GM21576 (cell line): ENCODE data around the gene WDR1.

Experiments
- ATAC-seq: cut with Tn5 transposase; IDR thresholded peaks from one replicate; pipeline ENCODE4 v1.9.1; 2021; ENCODE audit warnings: mild to moderate bottlenecking, moderate library complexity; ENCODE audit not compliant: unreplicated experiment

Gene WDR1

DNA sequence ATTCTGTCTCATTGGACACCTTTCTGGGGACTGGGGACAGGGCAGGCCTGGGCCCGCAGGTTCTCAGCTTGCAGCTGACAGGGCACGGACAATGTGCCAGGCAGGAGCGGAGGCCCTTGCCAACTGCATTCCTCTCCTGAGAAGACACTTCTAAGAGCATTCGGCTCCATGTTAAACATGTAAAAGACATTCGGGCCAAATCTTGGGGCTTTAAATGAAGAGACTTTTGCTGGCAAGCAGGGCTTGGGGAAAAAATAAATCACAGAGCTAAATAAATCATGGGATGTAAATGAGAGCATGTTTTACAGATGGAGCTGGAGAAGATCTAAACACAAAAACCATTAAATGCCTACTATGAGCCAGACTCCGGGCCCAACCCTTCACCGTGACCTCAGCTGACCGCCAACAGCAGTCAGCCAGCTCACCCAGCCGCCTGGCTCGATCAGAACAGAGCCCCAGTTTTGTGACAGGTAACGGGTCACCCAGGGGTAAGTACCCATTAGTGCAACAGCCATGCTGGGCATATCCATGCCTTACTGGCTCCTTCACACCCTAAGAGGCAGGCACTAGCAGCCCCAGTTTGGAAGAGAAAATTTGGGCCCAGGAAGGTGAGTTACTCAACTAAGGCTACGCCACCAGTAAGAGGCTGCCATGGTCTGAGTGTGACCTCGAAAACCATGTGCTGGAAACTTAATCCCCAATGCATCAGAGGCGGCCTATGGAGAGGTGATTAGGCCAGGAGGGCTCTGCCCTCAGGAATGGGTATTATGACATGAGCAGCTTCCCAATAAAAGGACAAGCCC lies 14.7 kb downstream of the WDR1 start:
- no peak for ATAC-seq

- ATAC-seq: no peak
Measured at GRCh38 chr4:10100734-10101216, 15.8 kb downstream of the WDR1 start.

DNA sequence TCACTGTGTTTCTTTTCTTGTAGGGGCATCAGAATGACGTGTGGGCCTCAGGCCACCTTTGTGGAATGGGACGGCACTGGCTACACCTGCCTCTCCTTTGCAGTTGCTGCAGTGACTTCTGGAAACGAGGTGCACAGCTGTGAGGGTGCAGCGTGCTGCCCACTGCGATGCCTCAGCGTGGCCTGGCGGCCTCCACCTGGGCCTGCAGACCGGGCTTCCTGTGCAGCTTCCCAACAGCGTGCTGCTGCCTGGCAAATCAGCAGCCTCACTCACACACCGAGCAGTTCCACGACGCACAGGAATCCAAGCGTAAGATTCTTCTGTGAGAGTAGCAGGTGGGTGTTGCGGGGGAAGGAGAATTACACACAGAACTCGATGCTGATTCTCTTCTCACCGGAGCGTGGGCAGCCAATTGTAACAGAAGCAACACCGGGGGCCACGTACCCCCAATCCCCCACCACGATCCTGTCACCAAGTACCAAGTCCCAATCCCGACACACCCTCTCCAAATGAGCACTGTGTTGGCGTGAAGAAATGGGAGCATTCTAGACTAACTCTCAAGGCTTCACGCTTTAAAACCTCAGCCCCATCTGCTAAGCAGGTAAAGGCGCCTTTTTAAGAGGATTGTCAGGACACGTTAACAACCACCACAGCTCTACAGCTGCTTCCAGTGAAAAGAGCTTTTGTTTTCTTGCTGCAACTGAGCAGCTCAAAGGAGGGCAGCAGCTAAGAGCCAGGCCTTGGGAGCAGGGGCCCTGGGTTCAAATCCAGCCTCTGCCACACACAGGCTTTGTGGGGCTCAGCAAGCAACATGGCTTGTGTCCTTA lies 16.9 kb downstream of the WDR1 start:
- ATAC-seq: no peak

DNA sequence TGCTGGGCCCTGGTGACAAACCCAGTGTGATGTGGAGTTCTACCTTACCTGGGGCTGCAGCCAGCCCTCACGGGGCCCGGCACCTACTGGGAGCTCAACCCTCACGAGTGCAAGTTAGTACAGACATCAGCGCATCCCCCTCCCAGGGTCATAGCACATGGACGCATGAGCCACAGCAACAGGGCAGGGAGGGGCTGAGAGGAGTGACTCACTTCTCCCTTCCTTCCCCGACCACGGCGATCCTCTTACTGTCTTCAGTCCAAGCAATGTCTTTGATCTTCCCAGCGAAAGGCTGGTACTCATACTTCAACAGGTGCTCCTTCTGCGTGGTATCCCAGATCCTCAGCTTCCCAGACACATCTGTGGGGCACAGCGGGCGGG lies 17.8 kb downstream of the WDR1 start:
- no peak for ATAC-seq

- no peak for ATAC-seq
Measured at GRCh38 chr4:10097906-10098779, 18.5 kb downstream of the WDR1 start.

DNA sequence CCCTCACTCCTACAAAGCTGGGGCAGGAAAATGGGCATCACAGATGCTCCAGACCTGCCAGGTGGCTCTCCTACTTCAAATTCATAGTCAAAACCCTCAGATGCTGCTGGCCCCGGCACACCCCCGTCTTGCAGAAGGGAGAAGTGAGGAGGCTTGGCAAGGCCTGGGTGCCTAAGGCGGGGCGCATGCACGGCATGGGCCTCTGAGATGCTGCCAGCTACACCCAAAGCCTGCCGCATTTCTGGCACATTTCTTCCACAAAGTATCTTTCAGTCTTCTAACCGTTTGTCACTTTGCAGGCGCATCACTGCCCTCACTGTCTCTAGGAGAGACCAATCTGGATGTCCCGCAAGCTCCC lies 19.6 kb downstream of the WDR1 start:
- ATAC-seq: no peak

DNA sequence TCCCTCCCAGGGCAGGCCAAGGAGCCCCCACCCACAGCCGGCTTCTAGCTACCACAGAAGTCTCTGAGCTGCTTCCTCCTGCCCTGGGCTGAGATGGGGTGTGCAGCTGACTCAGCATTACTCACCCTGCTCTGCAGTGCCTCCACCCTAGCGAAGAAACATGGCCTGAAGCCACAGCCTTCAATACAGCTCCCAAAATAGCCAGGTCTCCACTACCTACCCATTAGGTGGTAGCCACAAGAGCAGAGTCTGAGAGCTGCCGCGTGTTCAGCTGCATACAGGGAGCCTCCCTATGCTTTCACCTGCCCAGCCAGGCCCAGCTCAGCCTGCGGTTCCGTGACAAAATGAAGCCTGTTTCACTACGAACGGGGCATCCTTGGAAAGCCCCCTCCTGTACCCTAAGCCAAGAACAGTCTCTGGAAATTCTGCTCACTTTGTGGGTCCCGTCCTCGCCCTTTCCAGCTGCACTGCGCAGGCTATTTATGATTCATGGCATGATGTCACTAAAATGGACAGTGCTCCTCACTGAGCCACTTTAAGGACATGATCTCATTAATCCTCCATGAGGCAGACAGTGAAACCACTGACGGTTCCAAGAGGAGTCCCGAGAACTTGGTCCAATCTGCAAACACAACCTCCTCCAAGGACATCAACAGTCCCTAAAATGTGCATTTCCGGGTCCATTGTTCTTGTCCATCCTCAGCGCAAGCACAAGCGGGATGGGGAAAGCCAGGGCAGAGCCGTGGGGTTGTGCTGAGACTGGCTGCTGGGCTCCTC lies 20.2 kb downstream of the WDR1 start:
- ATAC-seq: peak; percentile 83

DNA sequence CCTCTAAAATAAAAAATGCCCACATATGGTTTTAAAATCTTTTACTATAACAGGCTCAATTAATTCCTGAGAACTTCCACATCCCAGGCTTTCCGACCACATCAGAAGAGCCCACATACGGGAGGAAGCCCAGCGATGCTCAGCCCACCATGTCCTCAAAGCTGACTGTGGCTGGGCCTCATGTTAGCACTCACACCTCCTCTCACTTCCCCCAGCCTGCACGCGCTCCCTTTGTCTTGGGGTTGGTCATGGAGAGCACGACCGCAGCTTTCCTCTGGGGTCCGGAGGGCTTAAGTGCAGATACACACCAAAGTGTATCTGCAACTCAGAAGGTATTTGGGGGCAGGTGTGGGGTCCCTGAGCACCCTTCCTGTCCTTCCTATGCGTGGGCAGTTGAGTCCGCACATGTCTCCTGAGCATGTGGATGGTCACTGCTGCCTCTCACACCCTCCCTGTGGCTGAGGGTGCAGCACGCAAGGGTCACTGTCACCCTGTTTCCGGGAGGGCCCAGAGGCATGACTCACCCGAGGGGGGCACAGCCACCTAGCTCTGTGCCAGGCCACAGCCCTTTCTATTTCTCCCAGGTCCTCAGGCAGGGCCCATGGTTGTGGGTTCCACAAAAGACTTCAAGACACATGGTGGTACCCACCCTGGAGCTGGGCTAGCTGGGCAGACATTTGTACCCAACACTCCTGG lies 21.2 kb downstream of the WDR1 start:
- ATAC-seq: no peak

DNA sequence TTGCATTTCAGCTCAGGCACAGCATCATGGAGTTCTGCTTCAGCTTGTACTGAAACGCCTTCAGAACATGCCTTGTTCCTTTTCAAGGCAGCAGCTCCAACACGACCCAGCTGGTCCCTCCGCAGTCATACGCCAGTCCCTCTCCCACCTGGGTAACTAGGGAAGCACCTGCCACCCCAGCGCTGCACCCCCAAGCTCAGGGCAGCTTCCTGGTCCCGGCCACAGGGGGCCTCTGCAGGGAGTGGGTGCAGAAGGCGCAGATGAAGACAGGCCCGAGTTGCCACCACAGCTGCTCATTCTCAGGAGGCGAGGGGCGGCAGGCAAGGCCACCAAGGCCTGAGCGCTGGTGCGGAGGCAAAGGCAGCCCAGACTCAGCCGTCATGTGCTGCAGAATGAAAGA lies 21.8 kb downstream of the WDR1 start:
- ATAC-seq: no peak

DNA sequence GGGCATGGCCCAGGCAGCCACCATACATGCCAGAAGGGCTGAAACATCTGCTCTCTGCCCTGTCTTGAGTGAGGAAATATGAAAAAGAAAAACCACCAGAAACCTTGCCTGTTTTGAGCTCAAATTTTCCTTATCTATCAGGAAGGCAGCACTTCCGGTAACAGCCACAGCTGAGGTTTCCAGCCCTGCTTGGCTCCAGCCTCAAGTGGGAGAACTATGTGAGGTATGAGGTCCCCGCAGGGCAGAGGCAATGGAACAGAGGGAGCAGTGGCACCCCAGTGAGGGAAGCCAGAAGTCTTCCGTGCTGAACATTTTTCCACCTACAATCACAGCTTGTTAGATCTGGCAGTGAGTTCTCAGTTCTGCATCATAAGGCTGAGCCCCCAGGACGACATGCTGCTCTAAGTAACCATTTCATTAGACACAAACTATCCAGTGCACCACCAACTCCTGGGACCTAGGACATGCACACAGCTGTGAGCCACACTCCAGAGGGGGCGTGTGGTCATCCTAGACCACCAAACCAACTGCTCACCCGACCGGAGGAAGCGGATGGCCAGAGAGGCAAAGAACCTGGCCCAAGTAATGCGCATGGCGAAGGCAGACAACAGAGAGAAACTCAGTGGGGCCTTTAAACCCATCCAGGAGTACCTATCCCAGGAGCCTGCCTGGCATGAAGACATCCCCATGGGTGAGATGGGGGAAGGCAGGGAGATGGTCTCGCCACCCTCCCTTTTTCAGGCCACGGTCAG lies 22.6 kb downstream of the WDR1 start:
- ATAC-seq: no peak

DNA sequence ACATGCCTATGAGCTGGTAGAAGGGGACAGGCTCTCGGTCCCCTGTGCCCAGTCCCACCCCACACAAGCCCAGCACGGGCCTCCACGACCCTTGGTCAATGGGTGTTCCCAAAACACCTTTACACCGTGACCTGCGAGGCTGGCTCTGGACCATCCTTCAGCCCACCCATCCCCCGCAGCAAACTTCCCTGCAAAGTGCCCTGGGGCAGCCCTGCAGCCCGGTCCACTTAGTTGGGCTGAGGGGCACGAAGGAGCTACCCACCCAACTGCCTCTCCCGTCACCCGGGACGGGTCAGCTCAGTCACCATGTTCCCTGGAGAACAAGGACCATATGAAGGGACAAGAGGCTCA lies 23.4 kb downstream of the WDR1 start:
- ATAC-seq: no peak

DNA sequence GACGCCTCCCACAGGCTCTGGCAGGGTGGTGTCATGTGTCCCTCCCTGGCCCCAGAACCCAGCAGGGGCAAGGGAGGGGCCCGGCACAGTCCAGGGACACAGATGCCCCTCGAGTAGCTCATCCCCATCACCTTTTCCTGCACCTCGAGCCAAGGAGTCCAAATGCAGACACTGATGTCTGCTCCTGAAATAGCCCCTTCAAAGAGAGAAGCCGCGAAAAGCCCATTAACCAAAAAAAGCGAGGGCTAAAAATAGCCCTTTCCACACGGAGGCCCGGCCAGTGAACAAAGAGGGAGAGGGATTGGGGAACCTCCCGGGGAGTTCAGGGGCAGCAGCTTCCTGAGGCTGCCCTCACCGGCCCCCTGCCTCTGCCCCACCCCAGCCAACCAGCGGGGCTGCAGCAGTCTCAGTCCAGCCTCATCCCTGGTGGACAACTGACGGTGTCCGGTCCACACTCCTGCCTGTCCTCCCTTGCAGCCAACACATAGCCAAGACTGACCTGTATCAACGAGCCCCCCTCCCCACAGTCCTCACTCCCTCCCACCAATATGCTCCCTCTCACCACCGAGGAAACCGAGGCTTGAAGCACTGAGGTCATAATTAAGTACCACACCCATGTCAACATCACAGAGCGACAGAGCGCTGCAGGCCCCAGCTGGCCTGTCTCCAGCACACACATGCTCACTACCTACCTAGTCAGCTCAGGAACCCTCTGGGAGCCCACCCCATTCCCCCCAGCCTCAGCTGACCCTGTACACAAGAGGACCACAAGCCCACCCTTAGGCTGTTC lies 23.9 kb downstream of the WDR1 start:
- ATAC-seq: no peak

DNA sequence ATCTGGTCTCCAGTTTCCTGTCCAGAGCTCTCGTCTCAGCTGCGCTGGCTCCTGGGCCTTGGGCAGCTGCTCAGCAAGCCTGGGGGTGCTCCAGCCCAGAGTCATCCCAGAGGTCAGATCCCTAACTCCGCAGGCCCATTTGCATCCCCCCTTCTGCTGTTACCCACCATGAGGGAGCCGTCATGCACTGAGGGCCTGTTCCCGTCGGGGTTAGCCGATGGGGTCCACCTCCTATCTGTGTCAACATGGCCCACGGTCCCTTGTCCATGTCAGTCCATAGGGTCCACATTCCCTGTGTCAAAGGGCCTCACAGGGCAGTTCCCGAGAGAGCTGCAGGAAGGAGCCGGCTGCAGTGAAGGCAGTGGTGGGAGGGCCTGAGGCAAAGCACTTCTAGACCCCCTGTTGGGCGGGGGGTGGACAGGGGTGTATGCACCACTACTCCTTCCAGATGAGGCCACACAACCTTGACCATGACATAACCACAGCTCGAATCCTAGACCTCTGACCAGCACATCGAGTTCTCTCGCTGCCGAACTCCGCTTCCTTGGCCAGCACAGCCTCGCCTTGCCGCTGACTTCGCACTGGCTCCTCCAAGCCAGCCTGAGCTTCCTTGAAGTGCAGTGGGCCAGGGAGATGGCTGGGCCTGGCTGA lies 24.9 kb downstream of the WDR1 start:
- no peak for ATAC-seq

DNA sequence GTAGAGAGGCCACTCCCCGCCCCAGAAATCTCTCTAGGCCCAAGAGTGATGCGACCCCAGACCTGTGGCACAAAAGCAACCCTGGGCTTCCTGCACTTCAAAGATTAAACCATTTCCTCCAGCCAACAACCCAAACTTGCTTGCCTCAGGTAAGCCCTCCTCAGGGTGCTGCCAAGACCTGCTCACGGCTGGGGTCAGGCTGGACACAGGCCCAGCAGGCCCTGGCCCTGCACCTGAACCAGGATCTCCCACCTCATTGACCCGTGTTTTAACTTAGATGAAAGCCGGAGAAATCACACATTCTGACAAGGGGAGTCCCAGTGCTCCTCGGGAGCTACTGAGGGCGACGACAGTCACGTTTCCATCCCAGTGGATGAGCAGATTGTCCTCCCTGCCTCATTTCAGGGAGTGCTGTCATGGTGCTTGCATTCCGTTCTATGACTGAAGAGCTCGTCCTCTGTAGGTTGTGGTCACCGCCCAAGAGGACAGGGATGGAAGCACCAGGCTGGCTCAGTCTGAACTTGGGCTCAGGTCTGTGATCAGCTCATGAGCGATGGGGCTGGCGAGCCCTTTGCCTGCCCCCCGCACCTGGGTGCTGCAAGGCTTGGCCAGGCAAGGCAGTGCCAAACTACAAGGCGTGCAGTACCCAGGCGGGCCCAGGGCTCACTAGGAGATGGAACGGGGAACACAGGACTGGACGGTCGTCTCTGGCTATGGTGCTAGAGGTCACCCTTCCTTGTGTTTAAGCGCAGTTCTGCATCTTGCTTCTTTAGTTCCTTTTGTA lies 25.9 kb downstream of the WDR1 start:
- ATAC-seq: no peak

DNA sequence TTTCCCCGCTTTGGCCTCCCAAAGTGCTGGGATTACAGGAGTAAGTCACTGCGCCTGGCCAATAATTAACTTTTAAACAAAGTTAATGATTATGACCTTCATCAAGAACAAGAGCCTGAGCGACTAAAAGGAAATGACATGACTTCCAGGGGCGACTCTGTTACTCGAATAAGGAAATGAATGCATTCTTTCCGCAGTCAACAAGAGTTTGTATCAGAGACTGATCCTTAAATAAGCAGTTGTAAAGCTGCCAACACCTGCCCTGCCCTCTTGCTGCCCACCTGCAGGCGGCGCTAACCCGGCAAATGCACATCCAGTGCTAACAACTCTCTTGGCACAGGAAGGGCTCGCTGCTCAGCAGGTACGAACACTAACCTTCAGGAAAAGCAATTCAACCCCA lies 27.3 kb downstream of the WDR1 start:
- no peak for ATAC-seq

- ATAC-seq: no peak
Measured at GRCh38 chr4:10088135-10089010, 28.2 kb downstream of the WDR1 start.
